Nephron (organoid): Measurements from ENCODE around the gene RTEL1.

Experiments used
- H3K27ac Mint-ChIP-seq, 3 experiments: 2 replicates each; pipeline ENCODE4 v1.8.0; 2020; ENCODE audit warnings: mixed read lengths in 3 of 3, mild to moderate bottlenecking in 2 of 3, moderate library complexity in 1 of 3
- H3K27me3 Mint-ChIP-seq: 2 replicates; pipeline ENCODE4 v1.8.0; 2021; ENCODE audit warnings: low read depth, mild to moderate bottlenecking, moderate library complexity, mixed read lengths
- H3K36me3 Mint-ChIP-seq: 2 replicates; pipeline ENCODE4 v1.8.0; 2020; ENCODE audit warnings: low read depth, mixed read lengths
- H3K4me1 Mint-ChIP-seq: 2 replicates; pipeline ENCODE4 v1.8.0; 2020; ENCODE audit warnings: mixed read lengths
- H3K4me3 Mint-ChIP-seq, 3 experiments: 2 replicates each; pipeline ENCODE4 v1.8.0; 2020; ENCODE audit warnings: mild to moderate bottlenecking in 3 of 3, mixed read lengths in 3 of 3, moderate library complexity in 2 of 3
- H3K9me3 Mint-ChIP-seq: 2 replicates; pipeline ENCODE4 v1.8.0; 2020; ENCODE audit warnings: mixed read lengths
- CTCF ChIP-seq, 3 experiments: fragments of 200-600 bp; sonication (generic); IDR thresholded peaks; one replicate each; pipeline ENCODE4 v1.5.0; 2021; ENCODE audit warnings: antibody characterized with exemption in 3 of 3; ENCODE audit not compliant: unreplicated experiment in 3 of 3

Gene RTEL1

GRCh38 chr20:63694584-63695423 lies 36.7 kb downstream of the RTEL1 start:
- no peak for TF ChIP-seq CTCF (IDR thresholded peaks at IDR 0.05; ENCODE audit: unreplicated experiment in 3 of 3)
- Mint-ChIP-seq H3K4me1 (no peaks in the 10 kb centered on the region), H3K9me3 (no peaks in the 10 kb centered on the region), H3K27me3 (peaks cover 3% of the 10 kb centered on the region), H3K27ac (no peak overlapping the region), H3K36me3 (peaks cover 8% of the 10 kb centered on the region), H3K4me3 (no peak overlapping the region)

- H3K27me3 Mint-ChIP-seq, result peaks cover 3% of the 10 kb centered on the region
- no peaks in the 10 kb centered on the region for H3K9me3 Mint-ChIP-seq
- H3K4me3 Mint-ChIP-seq, result no peak overlapping the region
- no peaks in the 10 kb centered on the region for H3K4me1 Mint-ChIP-seq
- no peak for TF ChIP-seq CTCF (IDR thresholded peaks at IDR 0.05; ENCODE audit: unreplicated experiment in 3 of 3)
- H3K36me3 Mint-ChIP-seq, result peaks cover 8% of the 10 kb centered on the region
- H3K27ac Mint-ChIP-seq, result no peak overlapping the region
These were observed 37.6 kb downstream of the RTEL1 start for GRCh38 chr20:63695424-63696305.

GRCh38 chr20:63696306-63696627 lies 38.2 kb downstream of the RTEL1 start:
- TF ChIP-seq CTCF (IDR thresholded peaks at IDR 0.05; ENCODE audit: unreplicated experiment in 3 of 3), result no peak
- H3K4me3 Mint-ChIP-seq, result peak overlapping the region in 1 of 3 experiments; percentile 21
- no peaks in the 10 kb centered on the region for H3K4me1 Mint-ChIP-seq
- peaks cover 3% of the 10 kb centered on the region for H3K27me3 Mint-ChIP-seq
- peaks cover 8% of the 10 kb centered on the region for H3K36me3 Mint-ChIP-seq
- H3K27ac Mint-ChIP-seq, result no peak overlapping the region
- H3K9me3 Mint-ChIP-seq, result no peaks in the 10 kb centered on the region

- Mint-ChIP-seq H3K36me3 (peaks cover 8% of the 10 kb centered on the region), H3K27ac (no peak within 1 kb of the TSS), H3K4me3 (peak within 1 kb of the TSS in 1 of 3 experiments; percentile 21), H3K9me3 (no peaks in the 10 kb centered on the region), H3K4me1 (no peaks in the 10 kb centered on the region), H3K27me3 (peaks cover 3% of the 10 kb centered on the region)
- no peak for TF ChIP-seq CTCF (IDR thresholded peaks at IDR 0.05; ENCODE audit: unreplicated experiment in 3 of 3)
These were observed 38.7 kb downstream of the RTEL1 start, which contains the start of gene TNFRSF6B for GRCh38 chr20:63696628-63697356. TSS of gene TNFRSF6B (plus strand) at chr20:63696652. CDS start at chr20:63696768, 116 bp downstream.

GRCh38 chr20:63697357-63697867 lies 39.3 kb downstream of the RTEL1 start:
- Mint-ChIP-seq H3K27ac (no peak overlapping the region), H3K4me3 (peak overlapping the region in 1 of 3 experiments; percentile 2), H3K9me3 (no peaks in the 10 kb centered on the region), H3K4me1 (no peaks in the 10 kb centered on the region), H3K27me3 (peaks cover 3% of the 10 kb centered on the region), H3K36me3 (peaks cover 7% of the 10 kb centered on the region)
- no peak for TF ChIP-seq CTCF (IDR thresholded peaks at IDR 0.05; ENCODE audit: unreplicated experiment in 3 of 3)
